Adrenal gland (tissue), 5 donors: ENCODE data around the gene SLC25A11.

Experiments used
- POLR2A ChIP-seq, 2 donors: fragments of 450-650 bp; IDR thresholded peaks; one replicate each; pipeline ENCODE4 v1.6.1; 2017; ENCODE audit warnings: antibody characterized with exemption in 2 of 2, mild to moderate bottlenecking in 2 of 2, moderate library complexity in 1 of 2
- TF ChIP-seq, protein P1 (sequence below), 6 experiments: fragments of 450-650 bp in 4 of 6; fragments of 200-600 bp in 2 of 6; sonication (generic) in 1 of 6; IDR thresholded peaks; 1 replicate in 5 of 6; 2 replicates in 1 of 6; pipeline versions ENCODE4 v1.5.1 to v1.8.0; 2016 to 2021; ENCODE audit warnings: antibody characterized with exemption in 6 of 6, mild to moderate bottlenecking in 2 of 6, moderate library complexity in 1 of 6
- donor health status: DM: no; HTN: no; CAD: no.

DNA sequence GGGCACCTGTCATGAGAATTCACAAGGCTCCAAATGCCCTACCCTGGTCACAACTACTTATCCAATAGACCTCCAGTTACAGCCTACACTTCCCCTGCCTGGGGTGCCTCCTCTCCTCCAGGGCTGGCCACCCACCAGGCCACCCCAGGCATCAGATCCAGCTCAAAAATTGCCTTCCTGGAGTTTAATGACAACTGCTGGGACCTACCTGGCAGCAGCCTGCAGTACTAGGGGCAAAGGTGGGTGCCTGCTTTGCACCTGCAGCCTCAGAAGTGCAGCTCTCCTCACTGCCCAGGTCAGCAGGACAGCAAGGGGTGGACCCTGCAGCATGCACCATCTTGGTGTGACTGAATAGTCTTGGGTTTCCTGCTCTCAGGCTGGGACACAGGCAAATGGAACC, 4.2 kb downstream of the SLC25A11 start:
- TF ChIP-seq POLR2A (IDR thresholded peaks at IDR 0.05), result no peak
- TF ChIP-seq, protein P1, sequence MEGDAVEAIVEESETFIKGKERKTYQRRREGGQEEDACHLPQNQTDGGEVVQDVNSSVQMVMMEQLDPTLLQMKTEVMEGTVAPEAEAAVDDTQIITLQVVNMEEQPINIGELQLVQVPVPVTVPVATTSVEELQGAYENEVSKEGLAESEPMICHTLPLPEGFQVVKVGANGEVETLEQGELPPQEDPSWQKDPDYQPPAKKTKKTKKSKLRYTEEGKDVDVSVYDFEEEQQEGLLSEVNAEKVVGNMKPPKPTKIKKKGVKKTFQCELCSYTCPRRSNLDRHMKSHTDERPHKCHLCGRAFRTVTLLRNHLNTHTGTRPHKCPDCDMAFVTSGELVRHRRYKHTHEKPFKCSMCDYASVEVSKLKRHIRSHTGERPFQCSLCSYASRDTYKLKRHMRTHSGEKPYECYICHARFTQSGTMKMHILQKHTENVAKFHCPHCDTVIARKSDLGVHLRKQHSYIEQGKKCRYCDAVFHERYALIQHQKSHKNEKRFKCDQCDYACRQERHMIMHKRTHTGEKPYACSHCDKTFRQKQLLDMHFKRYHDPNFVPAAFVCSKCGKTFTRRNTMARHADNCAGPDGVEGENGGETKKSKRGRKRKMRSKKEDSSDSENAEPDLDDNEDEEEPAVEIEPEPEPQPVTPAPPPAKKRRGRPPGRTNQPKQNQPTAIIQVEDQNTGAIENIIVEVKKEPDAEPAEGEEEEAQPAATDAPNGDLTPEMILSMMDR (IDR thresholded peaks at IDR 0.05), result no peak
